CD8-positive, alpha-beta memory T cell (primary cell): ENCODE results near the gene C2orf81. TPM values are rescaled to one million over a fixed set of nuclear protein-coding genes. Genes with fewer than 3 reads are reported as not detected.

Experiments used
- CTCF ChIA-PET: fragments of 350-600 bp; sonication (Branson Sonifier 250); formaldehyde crosslinking; loops from one replicate; lab custom pipeline; 2021; ENCODE audit warnings: antibody characterized with exemption; lab: Charles Lee
- POLR2A ChIA-PET: fragments of 350-600 bp; sonication (Branson Sonifier 250); formaldehyde crosslinking; loops from one replicate; lab custom pipeline; 2021; ENCODE audit warnings: antibody characterized with exemption; lab: Charles Lee
- DNase-seq, 5 donors: peaks; one replicate each; pipeline versions ENCODE4 v3.0.0 to v3.0.0-alpha.2; 2020 to 2022; ENCODE audit warnings: mixed read lengths in 1 of 5
- H3K27ac ChIP-seq: one replicate; pipeline ENCODE4 v1.7.0; 2013; ENCODE audit warnings: low read depth, mild to moderate bottlenecking, low read length, moderate library complexity
- H3K27me3 ChIP-seq: 2 replicates; pipeline ENCODE4 v1.7.0; 2013; ENCODE audit warnings: low read length, mild to moderate bottlenecking; ENCODE audit not compliant: insufficient read depth, poor library complexity, severe bottlenecking
- H3K36me3 ChIP-seq: 2 replicates; pipeline ENCODE4 v1.7.0; 2013; ENCODE audit warnings: mild to moderate bottlenecking, low read length, moderate library complexity; ENCODE audit not compliant: insufficient read depth
- H3K4me1 ChIP-seq: 2 replicates; pipeline ENCODE4 v1.7.0; 2013; ENCODE audit warnings: mild to moderate bottlenecking, low read length, moderate library complexity; ENCODE audit not compliant: insufficient read depth
- H3K4me3 ChIP-seq: 2 replicates; pipeline ENCODE4 v1.7.0; 2013; ENCODE audit warnings: mild to moderate bottlenecking, low read length
- H3K9me3 ChIP-seq: 2 replicates; pipeline ENCODE4 v1.7.0; 2013; ENCODE audit warnings: mild to moderate bottlenecking, low read length
- H3K27ac Mint-ChIP-seq, 8 donors: one replicate each; pipeline ENCODE4 v1.8.0; 2020 to 2021; ENCODE audit warnings: mixed read lengths in 8 of 8, mild to moderate bottlenecking in 6 of 8, inconsistent platforms in 3 of 8, moderate library complexity in 3 of 8
- H3K27me3 Mint-ChIP-seq, 2 donors: one replicate each; pipeline ENCODE4 v1.8.0; 2020 to 2021; ENCODE audit warnings: mixed read lengths in 2 of 2, mild to moderate bottlenecking in 1 of 2, moderate library complexity in 1 of 2
- H3K36me3 Mint-ChIP-seq, 3 donors: one replicate each; pipeline ENCODE4 v1.8.0; 2020 to 2021; ENCODE audit warnings: mixed read lengths in 3 of 3, inconsistent platforms in 1 of 3, mild to moderate bottlenecking in 1 of 3
- H3K4me1 Mint-ChIP-seq, 3 donors: one replicate each; pipeline ENCODE4 v1.8.0; 2020 to 2021; ENCODE audit warnings: mixed read lengths in 3 of 3, inconsistent platforms in 1 of 3, mild to moderate bottlenecking in 1 of 3
- H3K4me3 Mint-ChIP-seq, 7 donors: one replicate each; pipeline ENCODE4 v1.8.0; 2020 to 2021; ENCODE audit warnings: mixed read lengths in 7 of 7, mild to moderate bottlenecking in 6 of 7, moderate library complexity in 4 of 7, inconsistent platforms in 2 of 7
- H3K9me3 Mint-ChIP-seq, 5 donors: one replicate each; pipeline ENCODE4 v1.8.0; 2020 to 2022; ENCODE audit warnings: mixed read lengths in 5 of 5, mild to moderate bottlenecking in 3 of 5, moderate library complexity in 2 of 5, inconsistent platforms in 1 of 5
- polyA plus RNA-seq: library from polyadenylated mRNA; unstranded; fragments of 300-500 nt; fragmentation: Illumina TruSeq; gene quantifications from one replicate; pipeline ENCODE4 v1.2.3, GENCODE V29; 2021
- total RNA-seq, 2 experiments: library from RNA; stranded (reverse); gene quantifications; one replicate each; pipeline ENCODE4 v1.2.3, GENCODE V29; 2021

The C2orf81 gene
- total and polyA plus RNA-seq, 3 experiments from 2014 or later: 2.6 to 3.2 (median 2.7) TPM

DNA sequence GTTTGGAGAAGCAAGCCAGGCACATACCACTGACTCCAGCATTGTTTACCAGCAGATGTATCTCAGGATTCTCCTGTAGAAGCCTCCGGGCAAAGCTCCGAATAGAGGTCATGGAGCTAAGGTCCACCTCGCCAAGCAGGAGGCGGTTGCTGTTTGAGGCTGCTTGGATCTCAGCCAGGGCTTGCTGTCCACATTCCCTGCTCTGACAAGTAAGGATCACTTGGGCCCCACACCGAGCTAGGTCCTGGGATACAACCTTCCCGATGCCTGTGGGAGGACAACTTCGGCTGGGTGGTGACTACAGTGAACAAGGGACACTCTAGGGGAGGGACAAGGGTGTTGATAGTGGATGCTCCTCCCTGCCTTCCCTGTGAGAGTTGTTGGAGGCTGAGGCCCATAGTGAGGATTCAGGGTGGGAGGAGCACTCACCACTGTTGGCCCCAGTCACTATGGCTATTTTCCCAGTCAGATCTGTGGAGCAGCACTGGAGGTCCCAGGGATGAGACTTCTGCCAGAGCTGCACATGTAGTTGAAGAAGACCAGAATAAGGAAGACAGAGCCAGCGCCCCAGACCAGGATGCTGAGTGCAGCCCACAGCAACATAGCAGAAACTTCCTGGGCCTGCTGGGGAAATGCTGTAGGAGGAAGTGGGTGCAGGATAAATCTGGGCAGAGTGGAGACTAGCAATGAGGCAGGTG, 8.3 kb downstream of the C2orf81 start:
- Mint-ChIP-seq H3K27ac (peak overlapping the region in 1 of 8 donors; percentile 8), H3K27me3 (peaks cover 23 to 36% of the 10 kb centered on the region in 2 donors), H3K36me3 (peaks cover 0 to 2% (median 0%) of the 10 kb centered on the region in 3 donors), H3K4me1 (peaks cover 0 to 16% (median 4%) of the 10 kb centered on the region in 3 donors), H3K9me3 (no peaks in the 10 kb centered on the region), H3K4me3 (peak overlapping the region in 2 of 7 donors; percentile 16 to 40)
- ChIA-PET CTCF (interaction anchor here (1.0 kb wide), 1 partner anchor 9 kb away, joined by 3 read pairs; no protein-coding TSS in a partner anchor), POLR2A (no interaction called here)
- Histone ChIP-seq H3K9me3 (no peaks in the 10 kb centered on the region), H3K4me3 (no peak overlapping the region), H3K27ac (no peak overlapping the region), H3K4me1 (peaks cover 6% of the 10 kb centered on the region), H3K27me3 (peaks cover 6% of the 10 kb centered on the region), H3K36me3 (no peaks in the 10 kb centered on the region)
- no peak for DNase-seq

DNA sequence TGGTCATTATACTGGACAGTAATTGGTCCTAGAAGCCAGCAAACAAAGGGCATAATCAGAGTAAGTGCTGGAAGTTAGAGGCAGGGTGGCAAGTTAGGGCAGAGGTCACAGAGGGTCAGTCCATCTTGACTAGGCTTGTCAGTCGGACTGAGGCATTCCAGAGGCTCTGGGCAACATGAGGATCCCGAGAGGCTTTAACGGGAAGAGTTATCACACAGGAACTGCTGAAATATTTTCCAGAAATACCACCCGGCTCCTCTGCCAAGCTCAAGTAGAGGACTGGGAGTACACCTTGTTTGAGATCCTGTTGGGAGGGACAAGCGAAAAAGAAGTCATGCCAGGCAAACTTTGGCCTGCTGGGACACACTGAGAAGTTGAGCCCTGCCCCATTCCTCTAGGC, 13.7 kb downstream of the C2orf81 start:
- Histone ChIP-seq H3K4me3 (no peak overlapping the region), H3K27me3 (peaks cover 3% of the 10 kb centered on the region), H3K36me3 (no peaks in the 10 kb centered on the region), H3K4me1 (no peaks in the 10 kb centered on the region), H3K9me3 (no peaks in the 10 kb centered on the region), H3K27ac (no peak overlapping the region)
- Mint-ChIP-seq H3K27ac (no peak overlapping the region), H3K9me3 (no peaks in the 10 kb centered on the region), H3K36me3 (no peaks in the 10 kb centered on the region), H3K4me1 (no peaks in the 10 kb centered on the region), H3K4me3 (no peak overlapping the region), H3K27me3 (peaks cover 25 to 41% of the 10 kb centered on the region in 2 donors)
- ChIA-PET POLR2A (no interaction called here), CTCF (interaction anchor here (1.0 kb wide), 1 partner anchor 16 kb away, joined by 3 read pairs; no protein-coding TSS in a partner anchor)
- no peak for DNase-seq

DNA sequence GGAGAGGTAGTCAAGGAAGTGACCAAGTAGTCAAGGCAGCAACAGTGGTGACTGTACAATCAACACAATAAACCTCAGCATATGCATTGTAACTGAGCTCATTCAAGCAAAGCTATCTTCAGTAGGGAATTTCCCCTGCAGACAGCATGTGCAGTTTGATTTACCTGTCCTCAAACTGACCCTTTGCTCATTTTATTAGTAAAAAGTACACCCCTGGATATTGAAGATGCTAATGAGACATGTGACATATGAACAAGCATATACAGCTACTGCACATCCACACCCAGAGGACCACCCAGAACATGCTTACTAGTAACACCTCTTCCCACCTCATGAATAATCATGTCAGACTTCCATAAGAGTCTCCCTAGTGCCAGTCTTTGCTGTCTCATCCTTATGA, 15.4 kb downstream of the C2orf81 start:
- H3K4me3 Mint-ChIP-seq: no peak overlapping the region

DNA sequence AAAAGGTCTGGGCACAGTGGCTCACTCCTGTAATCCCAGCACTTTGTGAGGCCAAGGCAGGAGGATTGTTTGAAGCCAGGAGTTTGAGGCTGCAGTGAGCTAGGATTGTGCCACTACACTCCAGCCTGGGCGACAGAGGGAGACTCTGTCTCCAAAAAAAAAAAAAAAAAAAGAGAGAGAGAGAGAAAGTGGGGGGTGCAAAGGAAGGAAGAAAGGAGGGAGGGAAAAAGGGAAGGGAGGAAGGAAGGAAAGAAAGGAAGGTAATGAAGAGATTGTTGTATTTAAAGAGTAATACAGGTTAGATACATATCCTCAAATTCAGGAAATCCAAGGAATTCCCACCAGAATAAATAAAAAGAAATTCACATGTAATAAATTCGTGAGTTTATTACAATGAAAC, 19.5 kb downstream of the C2orf81 start:
- no peaks in the 10 kb centered on the region for H3K36me3 Mint-ChIP-seq
- H3K4me3 ChIP-seq: no peak overlapping the region
- H3K4me1 ChIP-seq: no peaks in the 10 kb centered on the region
- no peaks in the 10 kb centered on the region for H3K27me3 ChIP-seq
- H3K36me3 ChIP-seq: no peaks in the 10 kb centered on the region
- CTCF ChIA-PET: interaction anchor here (0.9 to 1.4 kb wide), 4 partner anchors 11 to 52 kb away, joined by 3 to 8 read pairs (median 4); no protein-coding TSS in a partner anchor
- POLR2A ChIA-PET: no interaction called here
- no peak overlapping the region for H3K27ac Mint-ChIP-seq
- H3K27me3 Mint-ChIP-seq: peaks cover 16% of the 10 kb centered on the region in 2 donors
- H3K4me3 Mint-ChIP-seq: no peak overlapping the region
- H3K9me3 ChIP-seq: no peaks in the 10 kb centered on the region
- H3K4me1 Mint-ChIP-seq: peaks cover 0 to 7% (median 0%) of the 10 kb centered on the region in 3 donors
- H3K9me3 Mint-ChIP-seq: no peaks in the 10 kb centered on the region
- H3K27ac ChIP-seq: no peak overlapping the region
- no peak for DNase-seq

More for the DNA sequence above, 15.4 kb downstream of the C2orf81 start:
- H3K9me3 ChIP-seq: no peaks in the 10 kb centered on the region
- ChIA-PET POLR2A (no interaction called here), CTCF (no interaction called here)
- H3K36me3 Mint-ChIP-seq: no peaks in the 10 kb centered on the region
- H3K36me3 ChIP-seq: no peaks in the 10 kb centered on the region
- no peak for DNase-seq
- peaks cover 21 to 35% of the 10 kb centered on the region in 2 donors for H3K27me3 Mint-ChIP-seq
- peaks cover 3% of the 10 kb centered on the region for H3K27me3 ChIP-seq
- H3K4me1 Mint-ChIP-seq: no peaks in the 10 kb centered on the region
- H3K27ac Mint-ChIP-seq: no peak overlapping the region
- H3K4me1 ChIP-seq: no peaks in the 10 kb centered on the region
- no peak overlapping the region for H3K27ac ChIP-seq
- H3K9me3 Mint-ChIP-seq: no peaks in the 10 kb centered on the region
- no peak overlapping the region for H3K4me3 ChIP-seq

DNA sequence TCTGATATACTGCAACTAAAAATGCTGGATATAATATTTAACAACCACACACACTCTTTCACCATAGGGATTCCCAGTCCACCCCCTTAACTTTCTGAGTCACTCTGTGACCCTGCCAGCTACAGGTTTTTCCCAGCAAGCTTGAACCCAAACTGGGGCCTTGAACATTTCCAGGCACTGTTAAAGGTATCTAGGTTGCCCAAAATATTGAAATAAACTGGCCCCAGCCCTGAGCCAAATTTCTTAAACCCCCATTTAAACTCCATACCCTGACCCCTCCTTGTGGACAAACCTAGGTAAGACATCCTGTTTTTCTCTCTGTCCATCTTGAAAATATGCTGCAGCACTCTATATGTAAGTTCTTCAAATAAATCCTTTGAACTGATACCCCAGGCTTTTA, 21.6 kb downstream of the C2orf81 start:
- Mint-ChIP-seq H3K27ac (no peak overlapping the region), H3K4me3 (no peak overlapping the region), H3K27me3 (peaks cover 17 to 20% of the 10 kb centered on the region in 2 donors), H3K9me3 (no peaks in the 10 kb centered on the region), H3K36me3 (no peaks in the 10 kb centered on the region), H3K4me1 (peaks cover 0 to 7% (median 0%) of the 10 kb centered on the region in 3 donors)
- H3K9me3 ChIP-seq: no peaks in the 10 kb centered on the region
- no peak overlapping the region for H3K4me3 ChIP-seq
- ChIA-PET CTCF (interaction anchor here (0.6 kb wide), 1 partner anchor 150 kb away, joined by 4 read pairs; no protein-coding TSS in a partner anchor), POLR2A (no interaction called here)
- DNase-seq: peak in 1 of 5 donors; percentile 21
- no peaks in the 10 kb centered on the region for H3K27me3 ChIP-seq
- no peaks in the 10 kb centered on the region for H3K36me3 ChIP-seq
- H3K27ac ChIP-seq: no peak overlapping the region
- H3K4me1 ChIP-seq: no peaks in the 10 kb centered on the region

DNA sequence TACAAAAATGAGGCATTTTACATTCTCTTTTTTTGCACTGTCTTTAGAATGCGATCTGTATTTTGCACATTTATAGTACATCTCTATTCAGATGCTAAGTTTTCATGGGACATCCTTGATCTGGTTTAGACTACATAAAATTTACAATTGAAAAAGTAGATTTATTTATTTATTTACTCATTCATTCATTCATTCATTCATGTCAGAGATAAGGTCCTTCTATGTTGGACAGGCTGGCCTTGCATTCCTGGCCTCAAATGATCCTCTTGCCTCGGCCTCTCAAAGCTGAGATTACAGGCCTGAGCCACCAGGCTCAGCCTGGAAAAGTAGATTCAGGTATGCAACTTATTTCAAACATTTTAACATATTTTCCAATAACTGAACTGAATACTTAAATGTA, 25.3 kb downstream of the C2orf81 start:
- Mint-ChIP-seq H3K9me3 (no peaks in the 10 kb centered on the region), H3K36me3 (peaks cover 0 to 5% (median 0%) of the 10 kb centered on the region in 3 donors), H3K4me1 (peaks cover 4 to 8% (median 7%) of the 10 kb centered on the region in 3 donors), H3K27me3 (peaks cover 9 to 14% of the 10 kb centered on the region in 2 donors), H3K27ac (no peak overlapping the region), H3K4me3 (no peak overlapping the region)
- no peak overlapping the region for H3K27ac ChIP-seq
- peaks cover 6% of the 10 kb centered on the region for H3K4me1 ChIP-seq
- POLR2A ChIA-PET: no interaction called here
- H3K27me3 ChIP-seq: no peaks in the 10 kb centered on the region
- H3K36me3 ChIP-seq: no peaks in the 10 kb centered on the region
- no peak overlapping the region for H3K4me3 ChIP-seq
- H3K9me3 ChIP-seq: no peaks in the 10 kb centered on the region
- CTCF ChIA-PET: no interaction called here
- no peak for DNase-seq

DNA sequence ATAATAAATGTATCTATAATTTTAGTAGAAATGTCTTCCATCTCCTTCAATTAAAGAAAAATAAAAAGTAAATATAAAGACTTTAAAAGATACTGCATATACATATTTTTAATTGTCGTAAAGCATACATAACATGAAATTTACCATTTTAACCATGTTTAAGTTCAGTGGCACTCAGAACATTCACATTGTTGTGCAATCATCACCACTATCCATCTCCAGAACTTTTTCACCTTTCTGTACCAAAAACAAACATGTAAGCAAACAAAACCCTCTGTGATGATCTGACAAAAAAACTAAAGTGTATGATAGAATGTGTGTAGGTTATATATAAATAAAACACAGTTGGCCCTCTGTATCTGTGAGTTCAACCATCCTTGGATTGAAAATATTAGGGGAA, 27.9 kb downstream of the C2orf81 start:
- no peaks in the 10 kb centered on the region for H3K9me3 Mint-ChIP-seq
- peaks cover 0 to 7% (median 0%) of the 10 kb centered on the region in 3 donors for H3K36me3 Mint-ChIP-seq
- CTCF ChIA-PET: no interaction called here
- peaks cover 32% of the 10 kb centered on the region for H3K4me1 ChIP-seq
- POLR2A ChIA-PET: no interaction called here
- no peaks in the 10 kb centered on the region for H3K9me3 ChIP-seq
- no peak for DNase-seq
- H3K27me3 Mint-ChIP-seq: peaks cover 4 to 7% of the 10 kb centered on the region in 2 donors
- H3K4me3 Mint-ChIP-seq: peak overlapping the region in 1 of 7 donors; percentile 29
- no peak overlapping the region for H3K27ac ChIP-seq
- H3K4me3 ChIP-seq: no peak overlapping the region
- H3K27me3 ChIP-seq: no peaks in the 10 kb centered on the region
- peaks cover 0 to 8% (median 6%) of the 10 kb centered on the region in 3 donors for H3K4me1 Mint-ChIP-seq
- H3K36me3 ChIP-seq: no peaks in the 10 kb centered on the region
- H3K27ac Mint-ChIP-seq: peak overlapping the region in 1 of 8 donors; percentile 81

DNA sequence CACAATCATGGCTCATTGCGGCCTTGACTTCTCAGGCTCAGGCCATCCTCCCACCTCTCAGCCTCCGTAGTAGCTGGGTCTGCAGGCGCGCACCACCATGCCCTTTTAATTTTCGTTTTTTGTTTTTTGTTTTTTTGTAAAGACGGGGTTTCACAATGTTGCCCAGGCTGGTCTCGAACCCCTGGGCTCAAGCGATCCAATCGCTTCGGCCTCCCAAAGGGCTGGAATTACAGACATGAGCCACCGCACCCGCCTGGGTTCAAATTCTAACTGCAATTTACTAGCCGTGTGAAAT, 29.0 kb downstream of the C2orf81 start:
- H3K4me1 ChIP-seq: peaks cover 39% of the 10 kb centered on the region
- no peak overlapping the region for H3K4me3 ChIP-seq
- no peaks in the 10 kb centered on the region for H3K9me3 ChIP-seq
- DNase-seq: no peak
- peak overlapping the region in 3 of 7 donors; percentile 93 to 100 (median 95) for H3K4me3 Mint-ChIP-seq
- H3K4me1 Mint-ChIP-seq: peaks cover 0 to 8% (median 6%) of the 10 kb centered on the region in 3 donors
- no peak overlapping the region for H3K27ac ChIP-seq
- no peaks in the 10 kb centered on the region for H3K9me3 Mint-ChIP-seq
- H3K36me3 ChIP-seq: no peaks in the 10 kb centered on the region
- CTCF ChIA-PET: interaction anchor here (1.0 to 5.0 kb wide), 13 partner anchors 9 to 568 kb away, joined by 3 to 20 read pairs (median 3); partner anchors contain the start of genes C2orf81 and WDR54
- POLR2A ChIA-PET: interaction anchor here (0.6 to 2.0 kb wide), 6 partner anchors 80 to 655 kb away, joined by 3 to 6 read pairs (median 4); partner anchors contain the start of genes AUP1, HTRA2, MOB1A and MRPL53
- no peaks in the 10 kb centered on the region for H3K27me3 ChIP-seq
- H3K27me3 Mint-ChIP-seq: peaks cover 4 to 7% of the 10 kb centered on the region in 2 donors
- peaks cover 0 to 7% (median 0%) of the 10 kb centered on the region in 3 donors for H3K36me3 Mint-ChIP-seq
- H3K27ac Mint-ChIP-seq: peak overlapping the region in 2 of 8 donors; percentile 81 to 100
